GM12878 (cell line): ENCODE results near the gene DDX20. TPM values are rescaled to one million over a fixed set of nuclear protein-coding genes. Genes with fewer than 3 reads are reported as not detected.

ENCODE experiments used
- ATAC-seq: fragments of 200-7000 bp; cut with Tn5 transposase; 3 replicates; pipeline ENCODE4 v1.9.1; 2020; ENCODE audit warnings: mild to moderate bottlenecking, moderate library complexity
- BruUV-seq: library from RNA; stranded (reverse); fragments of 400-500 nt; replicated peaks from 2 replicates; lab custom pipeline; 2021; lab: Mats Ljungman, UMichigan
- CTCF ChIA-PET: fragments of 300-600 bp; sonication (Branson Sonifier 250); formaldehyde crosslinking; extraction: SDS; loops from one replicate; lab custom pipeline; 2021; ENCODE audit warnings: inconsistent platforms; lab: Yijun Ruan, JAX
- POLR2A ChIA-PET: fragments of 350-600 bp; formaldehyde crosslinking; extraction: SDS; loops from one replicate; lab custom pipeline; 2021; ENCODE audit warnings: inconsistent platforms; lab: Charles Lee
- RAD21 ChIA-PET: fragments of 300-600 bp; sonication (Branson Sonifier 250); formaldehyde crosslinking; loops from one replicate; lab custom pipeline; 2023; ENCODE audit warnings: antibody characterized with exemption; ENCODE audit not compliant: unreplicated experiment; lab: Charles Lee
- SMC1A ChIA-PET: fragments of 300-600 bp; sonication (Branson Sonifier 250); formaldehyde crosslinking; loops from one replicate; lab custom pipeline; 2023; ENCODE audit not compliant: unreplicated experiment, uncharacterized antibody; lab: Charles Lee
- DNase-seq: peaks from one replicate; pipeline ENCODE4 v3.0.0-alpha.2; 2011; ENCODE audit warnings: low read depth, low spot score
- FAIRE-seq: peaks from 3 replicates; lab custom pipeline; 2011; peaks lifted over from hg19 to GRCh38; lab: Jason Lieb, UNC
- H2AFZ ChIP-seq: 2 replicates; pipeline ENCODE4 v1.6.0; 2011; ENCODE audit warnings: low read depth, low read length, control low read depth; ENCODE audit not compliant: control insufficient read depth
- H3K27ac ChIP-seq: 2 replicates; pipeline ENCODE4 v1.5.1; 2011; ENCODE audit warnings: control low read depth; ENCODE audit not compliant: control insufficient read depth, insufficient read depth
- H3K27me3 ChIP-seq, 2 experiments: replicated peaks in 1 of 2; 2 replicates each; pipeline versions ENCODE4 v1.6.0 to v1.6.1; 2011; ENCODE audit warnings: low read length in 1 of 2; ENCODE audit not compliant: control insufficient read depth in 2 of 2, insufficient read depth in 2 of 2
- H3K36me3 ChIP-seq, 2 experiments: 2 replicates each; pipeline ENCODE4 v1.5.1; 2011; ENCODE audit warnings: low read length in 1 of 2; ENCODE audit not compliant: control insufficient read depth in 2 of 2, insufficient read depth in 2 of 2
- H3K4me1 ChIP-seq: 2 replicates; pipeline ENCODE4 v1.6.1; 2011; ENCODE audit warnings: mild to moderate bottlenecking, low read length, moderate library complexity, mixed read lengths; ENCODE audit not compliant: control insufficient read depth, insufficient read depth
- H3K4me2 ChIP-seq: 2 replicates; pipeline ENCODE4 v1.6.0; 2011; ENCODE audit warnings: control low read depth; ENCODE audit not compliant: control insufficient read depth, insufficient read depth
- H3K4me3 ChIP-seq: fragments of 200-600 bp; sonication (generic); 2 replicates; pipeline ENCODE4 v1.5.1; 2016
- H3K79me2 ChIP-seq: 2 replicates; pipeline ENCODE4 v1.6.0; 2011; ENCODE audit warnings: low read length; ENCODE audit not compliant: control insufficient read depth, insufficient read depth
- H3K9ac ChIP-seq: 2 replicates; pipeline ENCODE4 v1.8.0; 2011; ENCODE audit warnings: low read length, control low read depth, mixed read lengths; ENCODE audit not compliant: control insufficient read depth, insufficient read depth
- H3K9me3 ChIP-seq: replicated peaks from 3 replicates; pipeline ENCODE4 v1.5.1; 2011; ENCODE audit warnings: mild to moderate bottlenecking, low read length; ENCODE audit not compliant: control insufficient read depth, insufficient read depth
- H4K20me1 ChIP-seq: 2 replicates; pipeline ENCODE4 v1.6.0; 2011; ENCODE audit not compliant: control insufficient read depth, insufficient read depth
- BRCA1 ChIP-seq: IDR thresholded peaks from 2 replicates; pipeline ENCODE4 v1.6.1; 2011; ENCODE audit warnings: low read depth, low read length, improper control_type of control experiment
- CBX3 ChIP-seq: fragments of 200-600 bp; sonication (generic); IDR thresholded peaks from 2 replicates; pipeline ENCODE4 v1.6.1; 2016; ENCODE audit warnings: low read depth, borderline replicate concordance
- FOS ChIP-seq: IDR thresholded peaks from 3 replicates; pipeline ENCODE4 v1.6.1; 2011; ENCODE audit warnings: borderline replicate concordance; ENCODE audit not compliant: insufficient read length; ENCODE audit errors: extremely low read depth
- HDAC6 ChIP-seq: fragments of 200-600 bp; sonication (generic); IDR thresholded peaks from one replicate; pipeline ENCODE4 v1.8.0; 2017; ENCODE audit warnings: antibody characterized with exemption; ENCODE audit not compliant: unreplicated experiment
- IKZF1 ChIP-seq: fragments of 450-650 bp; conservative IDR thresholded peaks from 2 replicates; pipeline ENCODE4 v1.6.1; 2017; ENCODE audit warnings: antibody characterized with exemption, mild to moderate bottlenecking
- IRF4 ChIP-seq: IDR thresholded peaks from 2 replicates; pipeline ENCODE4 v1.6.1; 2011; ENCODE audit warnings: low read depth, low read length
- LARP7 ChIP-seq: fragments of 450-650 bp; IDR thresholded peaks from 2 replicates; pipeline ENCODE4 v1.6.1; 2017; ENCODE audit warnings: mild to moderate bottlenecking
- NR2F1 ChIP-seq: fragments of 450-650 bp; conservative IDR thresholded peaks from 2 replicates; pipeline ENCODE4 v1.6.1; 2017; ENCODE audit warnings: mild to moderate bottlenecking
- POLR2A ChIP-seq: IDR thresholded peaks from 2 replicates; pipeline ENCODE4 v1.6.1; 2011; ENCODE audit warnings: low read depth, mild to moderate bottlenecking, low read length
- POLR2AphosphoS5 ChIP-seq: IDR thresholded peaks from 2 replicates; pipeline ENCODE4 v1.6.1; 2011; ENCODE audit warnings: mild to moderate bottlenecking, low read length, inconsistent platforms
- TARDBP ChIP-seq: IDR thresholded peaks from 2 replicates; pipeline ENCODE4 v1.6.1; 2016; ENCODE audit warnings: borderline replicate concordance
- TBL1XR1 ChIP-seq: IDR thresholded peaks from 2 replicates; pipeline ENCODE4 v1.6.1; 2012; ENCODE audit warnings: low read depth, low read length, improper control_type of control experiment
- ZBTB40 ChIP-seq: fragments of 450-650 bp; IDR thresholded peaks from 2 replicates; pipeline ENCODE4 v1.6.1; 2016; ENCODE audit warnings: mild to moderate bottlenecking, moderate library complexity, borderline replicate concordance
- ZNF274 ChIP-seq: IDR thresholded peaks from one replicate; pipeline ENCODE4 v1.8.0; 2011; ENCODE audit not compliant: insufficient read length, insufficient read depth
- WGBS: methylation state at CpG from one replicate; pipeline ENCODE4 v1.1.6; 2016; ENCODE audit warnings: low lambda C conversion rate; ENCODE audit not compliant: insufficient replicate concordance, insufficient coverage; ENCODE audit errors: missing lambda C conversion rate; 5-methylcytosine and 5-hydroxymethylcytosine counted together
- in situ Hi-C: fragments of 300-500 bp; cut with MboI; formaldehyde crosslinking; loops from 9 replicates; pipeline ENCODE4 v1.14.3; 2018; ENCODE audit warnings: mixed read lengths
- intact Hi-C: fragments of 100-400 bp; cut with micrococcal nuclease; formaldehyde crosslinking; loops from one replicate; pipeline ENCODE4 v1.14.2; 2022; ENCODE audit not compliant: unreplicated experiment
- polyA plus RNA-seq, 11 experiments: library from polyadenylated mRNA; depleted of rRNA in 4 of 11; unstranded in 6 of 11; stranded (reverse) in 5 of 11; fragments of >200 nt; fragmentation: Nextera tagmentation in 4 of 11; fragmentation: Illumina TruSeq in 1 of 11; extraction: Ambion mirVana in 4 of 11; extraction: Trizol in 1 of 11; gene quantifications; 1 replicate in 1 of 11; 2 replicates in 10 of 11; pipeline versions ENCODE4 v1.2.1 to v1.2.3, GENCODE V29; 2011 to 2016; ENCODE audit warnings: inconsistent platforms in 2 of 11, missing spikeins in 2 of 11, low read depth in 1 of 11
- total RNA-seq, 4 experiments: library from RNA; depleted of rRNA in 3 of 4; stranded (reverse); fragments of >200 nt in 3 of 4; fragmentation: Illumina TruSeq in 1 of 4; extraction: Trizol in 1 of 4; gene quantifications; 2 replicates each; pipeline versions ENCODE4 v1.2.1 to v1.2.3, GENCODE V29; 2013 to 2021
- TF ChIP-seq, protein P1 (sequence below): fragments of 450-650 bp; IDR thresholded peaks from 2 replicates; pipeline ENCODE4 v1.6.1; 2017; ENCODE audit warnings: low read depth, mild to moderate bottlenecking, moderate library complexity

DDX20 gene
- total and polyA plus RNA-seq, 10 of the 15 experiments (the other 5 are each of a cell fraction or from before 2014, with no cell fraction given): 7.2 to 30.6 (median 25.1) TPM

GRCh38 chr1:111751906-111752575 is 3.7 kb upstream of the DDX20 start:
- H3K4me3 ChIP-seq: no peak overlapping the region
- BruUV-seq: no TSS peak
- H4K20me1 ChIP-seq: no peaks in the 10 kb centered on the region
- no peak overlapping the region for H3K9ac ChIP-seq
- H3K4me1 ChIP-seq: peaks cover 2% of the 10 kb centered on the region; the same call in 1 of the 2 replicates
- FAIRE-seq (peak; percentile 35), DNase-seq (no peak), ATAC-seq (no peak)
- WGBS: 51% methylated on average over 2 of the region's 2 CpGs
- no peak overlapping the region for H3K27ac ChIP-seq
- H3K79me2 ChIP-seq: peaks cover 22% of the 10 kb centered on the region
- TF ChIP-seq BRCA1: no peak
- TF ChIP-seq POLR2A: no peak
- no peak for TF ChIP-seq TARDBP
- no peak for TF ChIP-seq HDAC6
- no peak for TF ChIP-seq ZNF274
- TF ChIP-seq LARP7: no peak
- no peak for TF ChIP-seq POLR2AphosphoS5
- no peak for TF ChIP-seq TBL1XR1
- no peak for TF ChIP-seq IRF4
- TF ChIP-seq CBX3: no peak
- no peak for TF ChIP-seq IKZF1
- no peak for TF ChIP-seq FOS
- no peak for TF ChIP-seq ZBTB40
- TF ChIP-seq, protein P1, sequence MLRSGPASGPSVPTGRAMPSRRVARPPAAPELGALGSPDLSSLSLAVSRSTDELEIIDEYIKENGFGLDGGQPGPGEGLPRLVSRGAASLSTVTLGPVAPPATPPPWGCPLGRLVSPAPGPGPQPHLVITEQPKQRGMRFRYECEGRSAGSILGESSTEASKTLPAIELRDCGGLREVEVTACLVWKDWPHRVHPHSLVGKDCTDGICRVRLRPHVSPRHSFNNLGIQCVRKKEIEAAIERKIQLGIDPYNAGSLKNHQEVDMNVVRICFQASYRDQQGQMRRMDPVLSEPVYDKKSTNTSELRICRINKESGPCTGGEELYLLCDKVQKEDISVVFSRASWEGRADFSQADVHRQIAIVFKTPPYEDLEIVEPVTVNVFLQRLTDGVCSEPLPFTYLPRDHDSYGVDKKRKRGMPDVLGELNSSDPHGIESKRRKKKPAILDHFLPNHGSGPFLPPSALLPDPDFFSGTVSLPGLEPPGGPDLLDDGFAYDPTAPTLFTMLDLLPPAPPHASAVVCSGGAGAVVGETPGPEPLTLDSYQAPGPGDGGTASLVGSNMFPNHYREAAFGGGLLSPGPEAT: no peak
- TF ChIP-seq NR2F1: no peak
- H3K9me3 ChIP-seq: no peaks in the 10 kb centered on the region
- RAD21 ChIA-PET: interaction anchor here (1.0 to 7.7 kb wide), 5 partner anchors 13 to 270 kb away, joined by 3 to 68 read pairs (median 4); partner anchors contain the start of gene INKA2
- H3K36me3 ChIP-seq: no peaks in the 10 kb centered on the region
- peak overlapping the region; percentile 39 for H2AFZ ChIP-seq
- SMC1A ChIA-PET: interaction anchor here (0.6 to 12.9 kb wide), 11 partner anchors 13 to 275 kb away, joined by 3 to 123 read pairs (median 5); partner anchors contain the start of gene INKA2
- H3K27me3 ChIP-seq: no peaks in the 10 kb centered on the region
- CTCF ChIA-PET: interaction anchor here (0.6 to 9.3 kb wide), 13 partner anchors 9 to 275 kb away, joined by 3 to 109 read pairs (median 8); partner anchors contain the start of gene INKA2
- POLR2A ChIA-PET: interaction anchor here (1.0 to 1.2 kb wide), 3 partner anchors 14 to 37 kb away, joined by 3 to 4 read pairs (median 3); partner anchors contain the start of gene INKA2
- intact Hi-C loops: loop anchor here (10.0 kb wide), 1 partner anchor 607 kb away; the partner anchor contains the start of genes CEPT1 and DRAM2
- in situ Hi-C loops: loop anchor here (5.0 to 10.0 kb wide), 2 partner anchors 247 to 875 kb away; partner anchors contain the start of genes ADORA3 and TMIGD3
- peak overlapping the region; percentile 30; the same call in 1 of the 2 replicates for H3K4me2 ChIP-seq
